Gastroesophageal sphincter (tissue), 4 donors: ENCODE measurements around the gene C11orf65. TPM values are rescaled to one million over a fixed set of nuclear protein-coding genes. Genes with fewer than 3 reads are reported as not detected.
A peak's percentile ranks its signal among the peaks of the same experiment; 100 is the strongest.

Experiments used
- ATAC-seq: fragments of 150-250 bp; one replicate; pipeline ENCODE4 v1.9.1; 2016; ENCODE audit warnings: mild to moderate bottlenecking, moderate library complexity
- H3K27ac ChIP-seq, 4 donors: fragments of 200-600 bp; sonication (generic) in 3 of 4; 1 replicate in 3 of 4; 2 replicates in 1 of 4; pipeline ENCODE4 v1.5.1; 2016 to 2019
- H3K27me3 ChIP-seq: fragments of 200-600 bp; sonication (generic); one replicate; pipeline ENCODE4 v1.5.1; 2019
- H3K36me3 ChIP-seq, 2 donors: fragments of 200-600 bp; sonication (generic); one replicate each; pipeline ENCODE4 v1.5.1; 2019; ENCODE audit warnings: control low read depth in 1 of 2
- H3K4me1 ChIP-seq, 3 donors: fragments of 200-600 bp; sonication (generic); 1 replicate in 2 of 3; 2 replicates in 1 of 3; pipeline ENCODE4 v1.5.1; 2016 to 2019; ENCODE audit warnings: control low read depth in 2 of 3
- H3K4me3 ChIP-seq, 2 donors: fragments of 200-600 bp; sonication (generic); one replicate each; pipeline ENCODE4 v1.5.1; 2019; ENCODE audit warnings: mild to moderate bottlenecking in 1 of 2, moderate library complexity in 1 of 2
- H3K9me3 ChIP-seq, 3 donors: fragments of 200-600 bp; sonication (generic); one replicate each; pipeline ENCODE4 v1.5.1; 2017 to 2019; ENCODE audit warnings: control low read depth in 2 of 3
- EP300 ChIP-seq: sonication (generic); formaldehyde crosslinking; IDR thresholded peaks from one replicate; pipeline ENCODE4 v1.6.1; 2017; ENCODE audit warnings: antibody characterized with exemption, mild to moderate bottlenecking
- POLR2A ChIP-seq, 2 donors: fragments of 450-650 bp; IDR thresholded peaks; one replicate each; pipeline ENCODE4 v1.6.1; 2017; ENCODE audit warnings: antibody characterized with exemption in 2 of 2, mild to moderate bottlenecking in 2 of 2, moderate library complexity in 1 of 2
- POLR2AphosphoS5 ChIP-seq: sonication (generic); formaldehyde crosslinking; IDR thresholded peaks from one replicate; pipeline ENCODE4 v1.6.1; 2017; ENCODE audit warnings: antibody characterized with exemption
- WGBS, 2 donors: methylation state at CpG; one replicate each; pipeline ENCODE4 v1.1.5; 2018; ENCODE audit warnings: low coverage in 1 of 2; 5-methylcytosine and 5-hydroxymethylcytosine counted together
- total RNA-seq, 4 donors: library from RNA; depleted of rRNA; stranded (reverse); fragments of >200 nt; gene quantifications; one replicate each; pipeline ENCODE4 v1.1.0, GENCODE V29; 2016
- TF ChIP-seq, protein P1 (sequence below), 4 experiments: fragments of 200-600 bp in 2 of 4; fragments of 450-650 bp in 2 of 4; sonication (generic) in 1 of 4; IDR thresholded peaks; one replicate each; pipeline ENCODE4 v1.5.1; 2017 to 2019; ENCODE audit warnings: antibody characterized with exemption in 4 of 4, mild to moderate bottlenecking in 2 of 4, moderate library complexity in 2 of 4

C11orf65 gene, protein sequence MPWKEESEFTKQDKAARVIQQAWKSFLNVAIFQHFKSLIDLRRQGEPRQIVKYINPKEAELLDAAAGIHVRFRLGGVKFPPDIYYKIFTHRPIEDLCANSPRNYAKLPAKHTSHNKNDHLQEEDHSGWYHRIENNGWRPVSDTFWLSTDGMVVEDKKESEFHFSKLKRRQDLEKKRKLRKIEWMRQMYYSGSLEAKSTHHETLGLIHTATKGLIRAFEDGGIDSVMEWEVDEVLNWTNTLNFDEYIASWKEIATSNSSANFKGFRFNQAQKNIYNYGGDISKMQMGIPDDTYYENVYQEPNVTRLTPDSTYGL
- total RNA-seq, result under 1 TPM in 1 of 4 donors, not detected in 3; 0.67 TPM

DNA sequence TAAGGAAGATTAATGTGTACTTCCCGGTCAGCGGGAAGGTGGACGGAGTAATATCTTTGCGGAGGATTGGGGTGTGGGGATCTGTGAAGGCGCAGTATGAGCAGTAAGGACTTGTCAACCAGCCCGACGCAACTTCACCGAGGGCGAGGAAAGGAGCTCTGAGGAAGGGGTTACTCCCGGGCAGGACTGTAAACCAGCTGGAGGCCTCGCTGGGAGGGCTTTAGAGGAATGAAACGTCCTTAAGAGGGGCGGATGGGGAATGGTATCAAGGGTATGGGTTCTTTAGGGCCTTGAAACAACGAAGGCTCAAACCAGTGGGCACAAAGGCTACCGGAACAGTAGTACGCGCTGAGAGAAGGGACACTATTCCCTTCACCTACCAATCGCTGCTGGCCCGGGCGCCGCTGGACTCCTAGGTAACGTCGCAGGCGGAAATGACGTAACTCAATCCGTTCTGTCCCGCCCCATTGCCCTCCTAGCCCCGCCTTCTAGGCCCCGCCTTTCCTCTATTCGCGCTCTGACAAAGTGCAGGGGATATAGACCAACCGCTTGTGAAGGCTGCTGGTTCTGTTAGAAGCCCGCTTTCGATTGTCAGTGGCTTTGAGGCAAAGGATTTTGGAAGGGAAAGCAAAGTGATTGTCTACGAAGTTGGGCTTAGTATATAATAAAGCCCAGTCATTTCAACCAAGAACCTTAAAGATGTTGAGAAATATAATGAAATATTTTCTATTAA is at the start of gene C11orf65:
Gene C11orf65 (minus strand): TSS at position 439 of the 733 bp plus-strand sequence. CDS start 5,970 bp downstream, outside the sequence.
- Histone ChIP-seq H3K27me3 (no peaks in the 10 kb centered on the region), H3K9me3 (no peaks in the 10 kb centered on the region), H3K27ac (peak within 1 kb of the TSS; percentile 97 to 99 (median 98)), H3K36me3 (no peaks in the 10 kb centered on the region), H3K4me3 (peak within 1 kb of the TSS; percentile 68 to 75), H3K4me1 (peaks cover 0 to 13% (median 0%) of the 10 kb centered on the region in 3 donors)
- TF ChIP-seq, protein P1, sequence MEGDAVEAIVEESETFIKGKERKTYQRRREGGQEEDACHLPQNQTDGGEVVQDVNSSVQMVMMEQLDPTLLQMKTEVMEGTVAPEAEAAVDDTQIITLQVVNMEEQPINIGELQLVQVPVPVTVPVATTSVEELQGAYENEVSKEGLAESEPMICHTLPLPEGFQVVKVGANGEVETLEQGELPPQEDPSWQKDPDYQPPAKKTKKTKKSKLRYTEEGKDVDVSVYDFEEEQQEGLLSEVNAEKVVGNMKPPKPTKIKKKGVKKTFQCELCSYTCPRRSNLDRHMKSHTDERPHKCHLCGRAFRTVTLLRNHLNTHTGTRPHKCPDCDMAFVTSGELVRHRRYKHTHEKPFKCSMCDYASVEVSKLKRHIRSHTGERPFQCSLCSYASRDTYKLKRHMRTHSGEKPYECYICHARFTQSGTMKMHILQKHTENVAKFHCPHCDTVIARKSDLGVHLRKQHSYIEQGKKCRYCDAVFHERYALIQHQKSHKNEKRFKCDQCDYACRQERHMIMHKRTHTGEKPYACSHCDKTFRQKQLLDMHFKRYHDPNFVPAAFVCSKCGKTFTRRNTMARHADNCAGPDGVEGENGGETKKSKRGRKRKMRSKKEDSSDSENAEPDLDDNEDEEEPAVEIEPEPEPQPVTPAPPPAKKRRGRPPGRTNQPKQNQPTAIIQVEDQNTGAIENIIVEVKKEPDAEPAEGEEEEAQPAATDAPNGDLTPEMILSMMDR (IDR thresholded peaks at IDR 0.05), result no peak
- TF ChIP-seq POLR2AphosphoS5 (peak; percentile 99), POLR2A (IDR thresholded peaks at IDR 0.05) (peak; percentile 92 to 95), EP300 (no peak)
- 0% methylated on average over 17 to 23 of the region's 35 CpGs for WGBS, 2 donors
- peak; percentile 100 for ATAC-seq

DNA sequence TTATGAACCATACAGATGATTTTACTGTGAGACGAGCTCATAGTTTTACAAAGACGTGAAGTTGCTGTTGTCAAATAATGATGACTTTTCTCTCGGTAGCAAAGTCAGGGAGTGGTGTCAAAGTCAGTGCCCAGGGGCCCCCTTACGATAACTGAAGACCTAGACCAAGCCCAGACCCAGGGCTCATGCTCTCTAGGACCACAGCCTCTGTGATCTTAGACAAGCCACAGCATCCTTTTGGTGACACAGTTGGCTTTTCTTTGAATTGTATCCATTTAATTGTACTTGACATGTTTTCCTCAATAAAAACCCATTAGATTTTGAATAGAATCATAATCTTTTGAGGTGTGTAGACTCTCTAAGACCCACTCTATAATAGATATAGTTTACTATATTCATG is 48.8 kb upstream of the C11orf65 start:
- Histone ChIP-seq H3K9me3 (no peaks in the 10 kb centered on the region), H3K4me3 (no peak overlapping the region), H3K36me3 (peaks cover 0 to 16% of the 10 kb centered on the region in 2 donors), H3K4me1 (no peaks in the 10 kb centered on the region), H3K27ac (no peak overlapping the region), H3K27me3 (no peaks in the 10 kb centered on the region)
- TF ChIP-seq POLR2AphosphoS5 (no peak), EP300 (no peak), POLR2A (IDR thresholded peaks at IDR 0.05) (no peak)
- TF ChIP-seq, protein P1 (IDR thresholded peaks at IDR 0.05), result no peak
- no peak for ATAC-seq
- WGBS, 2 donors, result 96 to 98% methylated on average over 4 of the region's 4 CpGs

DNA sequence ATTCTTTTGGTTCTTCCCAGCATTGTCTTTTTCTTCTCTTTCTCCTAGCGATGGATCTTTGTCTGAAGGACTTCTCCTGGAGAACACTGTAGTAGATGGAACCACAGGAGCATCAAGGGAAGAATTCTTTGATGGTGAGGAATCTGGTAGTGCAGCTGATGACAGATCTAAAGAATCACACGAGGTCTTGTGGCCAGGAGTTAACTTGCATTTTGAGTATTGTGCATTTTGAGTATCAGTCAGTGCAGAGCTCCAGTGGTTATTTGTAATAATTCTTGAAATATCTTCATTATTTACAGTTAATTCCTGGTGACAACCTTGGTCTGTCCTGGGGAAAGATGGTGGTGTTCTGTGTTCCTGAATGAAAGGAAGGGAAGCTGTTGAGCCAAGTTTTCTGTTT is 45.4 kb upstream of the C11orf65 start:
- peaks cover 0 to 16% of the 10 kb centered on the region in 2 donors for H3K36me3 ChIP-seq
- no peak overlapping the region for H3K27ac ChIP-seq
- H3K4me3 ChIP-seq, result no peak overlapping the region
- TF ChIP-seq POLR2A (IDR thresholded peaks at IDR 0.05), result no peak
- TF ChIP-seq, protein P1 (IDR thresholded peaks at IDR 0.05), result no peak
- TF ChIP-seq EP300, result no peak
- TF ChIP-seq POLR2AphosphoS5, result no peak
- 89 to 94% methylated on average over 2 of the region's 2 CpGs for WGBS, 2 donors
- no peaks in the 10 kb centered on the region for H3K9me3 ChIP-seq
- H3K4me1 ChIP-seq, result no peaks in the 10 kb centered on the region
- no peak for ATAC-seq
- no peaks in the 10 kb centered on the region for H3K27me3 ChIP-seq

DNA sequence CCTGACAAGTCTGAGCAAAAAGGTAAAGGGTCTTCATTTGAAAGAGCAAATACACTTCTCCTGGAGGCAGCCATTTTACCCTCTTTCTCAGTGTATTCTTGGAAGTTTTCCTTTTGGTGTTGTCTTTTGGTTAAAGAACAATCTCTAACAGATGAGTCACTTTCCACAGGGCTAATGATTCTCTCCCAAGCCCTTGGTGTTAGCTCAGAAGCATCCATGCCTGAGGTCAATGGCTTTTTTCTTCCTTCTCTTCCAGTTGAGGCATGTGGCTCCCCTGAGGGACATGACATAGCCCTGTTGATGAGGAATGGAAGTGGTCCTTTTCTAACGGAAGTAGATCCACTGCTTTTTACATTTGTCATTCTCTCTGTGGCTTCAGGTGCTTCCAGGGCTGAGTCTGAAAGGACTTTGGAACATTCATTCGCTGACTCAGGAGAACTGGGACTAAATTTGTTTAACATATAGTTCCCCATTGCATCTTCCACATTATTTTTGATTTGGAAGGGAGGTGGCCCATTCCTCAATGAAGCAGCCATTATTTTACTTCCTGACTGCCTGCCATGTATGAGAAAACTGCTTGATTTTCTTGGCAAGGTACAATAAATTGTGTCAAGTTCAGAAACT is 44.6 kb upstream of the C11orf65 start:
- no peaks in the 10 kb centered on the region for H3K4me1 ChIP-seq
- no peaks in the 10 kb centered on the region for H3K27me3 ChIP-seq
- H3K4me3 ChIP-seq, result no peak overlapping the region
- no peak for ATAC-seq
- H3K36me3 ChIP-seq, result peaks cover 0 to 16% of the 10 kb centered on the region in 2 donors
- no peaks in the 10 kb centered on the region for H3K9me3 ChIP-seq
- no peak overlapping the region for H3K27ac ChIP-seq
- TF ChIP-seq POLR2A (IDR thresholded peaks at IDR 0.05) (no peak), EP300 (no peak), POLR2AphosphoS5 (no peak)
- TF ChIP-seq, protein P1 (IDR thresholded peaks at IDR 0.05), result no peak
- WGBS, 2 donors, result 67 to 75% methylated on average over 1 of the region's 2 CpGs
